Measurements from ENCODE around the gene OR2M5.

Gene OR2M5, protein sequence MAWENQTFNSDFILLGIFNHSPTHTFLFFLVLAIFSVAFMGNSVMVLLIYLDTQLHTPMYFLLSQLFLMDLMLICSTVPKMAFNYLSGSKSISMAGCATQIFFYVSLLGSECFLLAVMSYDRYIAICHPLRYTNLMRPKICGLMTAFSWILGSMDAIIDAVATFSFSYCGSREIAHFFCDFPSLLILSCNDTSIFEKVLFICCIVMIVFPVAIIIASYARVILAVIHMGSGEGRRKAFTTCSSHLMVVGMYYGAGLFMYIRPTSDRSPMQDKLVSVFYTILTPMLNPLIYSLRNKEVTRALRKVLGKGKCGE

DNA sequence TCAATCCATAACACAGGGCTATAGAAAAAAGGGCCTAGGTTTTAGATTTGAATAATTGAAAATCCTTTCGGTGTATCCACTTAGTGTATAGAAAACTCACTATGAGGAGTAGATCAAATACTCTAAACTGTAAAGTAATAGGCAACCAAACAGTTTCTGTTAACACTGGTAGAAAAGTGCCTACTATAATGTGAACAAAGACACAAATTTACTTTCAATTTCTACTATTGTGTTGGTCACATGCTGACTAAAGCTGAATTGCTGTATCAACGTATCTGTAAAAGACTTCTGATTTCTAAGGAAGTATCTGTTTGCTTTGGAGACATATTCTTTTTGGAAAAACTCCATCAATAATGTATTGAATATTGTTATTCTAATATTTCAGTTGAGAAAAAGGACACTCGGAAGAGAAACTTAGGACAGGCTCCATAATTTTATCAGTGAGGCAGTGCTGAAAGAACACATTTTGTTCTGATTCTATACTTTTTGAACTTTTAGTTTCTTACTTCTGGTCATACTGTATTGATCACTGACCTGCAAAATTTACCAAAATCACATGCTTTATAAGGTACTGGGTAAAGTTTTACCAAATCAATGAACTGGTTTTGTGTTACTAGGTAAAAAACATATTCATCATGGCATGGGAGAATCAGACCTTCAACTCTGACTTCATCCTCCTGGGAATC lies at the start of gene OR2M5:
Gene OR2M5 (plus strand): TSS at position 636 of the 686 bp plus-strand sequence. CDS start 0 bp downstream, at position 636.
- H3K4me1 ChIP-seq (ENCODE audit: control insufficient read depth, insufficient read depth, low read length): no peaks in the 10 kb centered on the region
- no peak within 1 kb of the TSS for H3K9ac ChIP-seq (ENCODE audit: low read length)
- H3K36me3 ChIP-seq (ENCODE audit: control insufficient read depth, insufficient read depth, low read length): no peaks in the 10 kb centered on the region
- H3K27me3 ChIP-seq (ENCODE audit: control insufficient read depth, insufficient read depth, low read length): no peaks in the 10 kb centered on the region
- no peak within 1 kb of the TSS for H3K27ac ChIP-seq (ENCODE audit: low read depth, low read length)
- no peak within 1 kb of the TSS for H3K4me3 ChIP-seq (ENCODE audit: low read depth, low read length)
- H3K9me3 ChIP-seq (ENCODE audit: control insufficient read depth, insufficient read depth, low read depth, low read length): peaks cover 31% of the 10 kb centered on the region; the same call in 1 of the 2 replicates

- Histone ChIP-seq H3K9ac (ENCODE audit: low read length) (no peak overlapping the region), H3K27ac (ENCODE audit: low read depth, low read length) (no peak overlapping the region), H3K9me3 (ENCODE audit: control insufficient read depth, insufficient read depth, low read depth, low read length) (peaks cover 44% of the 10 kb centered on the region; the same call in 1 of the 2 replicates), H3K4me1 (ENCODE audit: control insufficient read depth, insufficient read depth, low read length) (no peaks in the 10 kb centered on the region), H3K36me3 (ENCODE audit: control insufficient read depth, insufficient read depth, low read length) (no peaks in the 10 kb centered on the region), H3K4me3 (ENCODE audit: low read depth, low read length) (no peak overlapping the region), H3K27me3 (ENCODE audit: control insufficient read depth, insufficient read depth, low read length) (no peaks in the 10 kb centered on the region)
These were observed 46.4 kb upstream of the OR2M5 start for GRCh38 chr1:248098529-248098928.

GRCh38 chr1:248102847-248103246 lies 42.1 kb upstream of the OR2M5 start:
- Histone ChIP-seq H3K4me3 (ENCODE audit: low read depth, low read length) (no peak overlapping the region), H3K9me3 (ENCODE audit: control insufficient read depth, insufficient read depth, low read depth, low read length) (peaks cover 58% of the 10 kb centered on the region; the same call in 1 of the 2 replicates), H3K27me3 (ENCODE audit: control insufficient read depth, insufficient read depth, low read length) (no peaks in the 10 kb centered on the region), H3K36me3 (ENCODE audit: control insufficient read depth, insufficient read depth, low read length) (no peaks in the 10 kb centered on the region), H3K27ac (ENCODE audit: low read depth, low read length) (no peak overlapping the region), H3K4me1 (ENCODE audit: control insufficient read depth, insufficient read depth, low read length) (no peaks in the 10 kb centered on the region), H3K9ac (ENCODE audit: low read length) (no peak overlapping the region)

GRCh38 chr1:248111157-248111556 lies 33.8 kb upstream of the OR2M5 start:
- Histone ChIP-seq H3K36me3 (ENCODE audit: control insufficient read depth, insufficient read depth, low read length) (no peaks in the 10 kb centered on the region), H3K9me3 (ENCODE audit: control insufficient read depth, insufficient read depth, low read depth, low read length) (peaks cover 57% of the 10 kb centered on the region)

DNA sequence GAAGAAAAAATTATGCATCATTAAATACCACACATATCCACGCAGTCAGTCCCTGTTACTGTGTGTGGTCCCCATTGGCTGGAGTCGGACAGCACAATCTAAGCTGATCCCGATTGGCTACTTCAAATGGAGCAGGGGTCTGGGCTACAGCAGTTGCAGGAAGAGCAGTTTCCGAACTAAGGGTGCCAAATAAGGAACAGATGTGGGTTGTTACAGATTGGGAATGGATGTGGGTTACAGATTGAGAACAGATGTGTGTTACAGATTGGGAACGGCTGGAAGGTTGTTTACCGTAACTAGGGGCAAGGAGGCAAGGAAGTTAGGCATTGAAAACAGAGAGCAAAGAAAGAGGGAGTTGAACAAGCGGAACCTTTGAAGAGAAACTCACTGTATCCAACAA lies 30.1 kb upstream of the OR2M5 start:
- Histone ChIP-seq H3K9ac (ENCODE audit: low read length) (no peak overlapping the region), H3K27ac (ENCODE audit: low read depth, low read length) (no peak overlapping the region), H3K36me3 (ENCODE audit: control insufficient read depth, insufficient read depth, low read length) (no peaks in the 10 kb centered on the region), H3K27me3 (ENCODE audit: control insufficient read depth, insufficient read depth, low read length) (no peaks in the 10 kb centered on the region), H3K9me3 (ENCODE audit: control insufficient read depth, insufficient read depth, low read depth, low read length) (peaks cover 43% of the 10 kb centered on the region), H3K4me3 (ENCODE audit: low read depth, low read length) (no peak overlapping the region), H3K4me1 (ENCODE audit: control insufficient read depth, insufficient read depth, low read length) (no peaks in the 10 kb centered on the region)

More at GRCh38 chr1:248111157-248111556, 33.8 kb upstream of the OR2M5 start:
- no peaks in the 10 kb centered on the region for H3K27me3 ChIP-seq (ENCODE audit: control insufficient read depth, insufficient read depth, low read length)
- H3K4me3 ChIP-seq (ENCODE audit: low read depth, low read length): no peak overlapping the region
- H3K9ac ChIP-seq (ENCODE audit: low read length): no peak overlapping the region
- no peaks in the 10 kb centered on the region for H3K4me1 ChIP-seq (ENCODE audit: control insufficient read depth, insufficient read depth, low read length)
- H3K27ac ChIP-seq (ENCODE audit: low read depth, low read length): no peak overlapping the region

GRCh38 chr1:248127653-248128052 lies 17.3 kb upstream of the OR2M5 start:
- no peak overlapping the region for H3K4me3 ChIP-seq (ENCODE audit: low read depth, low read length)
- H3K9ac ChIP-seq (ENCODE audit: low read length): no peak overlapping the region
- H3K27me3 ChIP-seq (ENCODE audit: control insufficient read depth, insufficient read depth, low read length): no peaks in the 10 kb centered on the region
- no peak overlapping the region for H3K27ac ChIP-seq (ENCODE audit: low read depth, low read length)
- no peaks in the 10 kb centered on the region for H3K4me1 ChIP-seq (ENCODE audit: control insufficient read depth, insufficient read depth, low read length)
- H3K9me3 ChIP-seq (ENCODE audit: control insufficient read depth, insufficient read depth, low read depth, low read length): peaks cover 49% of the 10 kb centered on the region; the same call in 1 of the 2 replicates
- no peaks in the 10 kb centered on the region for H3K36me3 ChIP-seq (ENCODE audit: control insufficient read depth, insufficient read depth, low read length)

- Histone ChIP-seq H3K27ac (ENCODE audit: low read depth, low read length) (no peak overlapping the region), H3K4me1 (ENCODE audit: control insufficient read depth, insufficient read depth, low read length) (no peaks in the 10 kb centered on the region), H3K9me3 (ENCODE audit: control insufficient read depth, insufficient read depth, low read depth, low read length) (peaks cover 16% of the 10 kb centered on the region; the same call in 1 of the 2 replicates)
These were observed 8.1 kb upstream of the OR2M5 start for GRCh38 chr1:248136811-248137210.

DNA sequence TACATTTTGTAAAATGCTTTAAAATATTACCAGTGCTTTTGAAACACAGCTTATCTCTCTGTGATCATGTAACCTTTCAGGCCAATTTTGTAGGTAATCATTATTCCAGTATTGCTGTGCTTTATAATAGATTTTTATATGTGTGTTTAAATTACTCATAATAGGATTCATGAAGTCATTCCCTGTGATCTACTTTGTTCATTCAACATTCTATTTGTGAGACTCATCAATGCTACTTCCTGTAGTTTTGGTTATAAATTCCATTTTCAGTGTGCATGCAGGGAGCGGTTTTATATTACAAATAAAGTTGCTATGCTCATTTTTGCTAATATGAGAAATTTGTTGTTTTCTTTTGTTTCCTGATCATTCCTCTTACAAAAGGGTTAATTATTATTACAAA lies 4.1 kb upstream of the OR2M5 start:
- H3K36me3 ChIP-seq (ENCODE audit: control insufficient read depth, insufficient read depth, low read length): no peaks in the 10 kb centered on the region
- H3K4me3 ChIP-seq (ENCODE audit: low read depth, low read length): no peak overlapping the region
- peaks cover 31% of the 10 kb centered on the region; the same call in 1 of the 2 replicates for H3K9me3 ChIP-seq (ENCODE audit: control insufficient read depth, insufficient read depth, low read depth, low read length)
- H3K4me1 ChIP-seq (ENCODE audit: control insufficient read depth, insufficient read depth, low read length): no peaks in the 10 kb centered on the region
- H3K9ac ChIP-seq (ENCODE audit: low read length): no peak overlapping the region
- no peaks in the 10 kb centered on the region for H3K27me3 ChIP-seq (ENCODE audit: control insufficient read depth, insufficient read depth, low read length)
- no peak overlapping the region for H3K27ac ChIP-seq (ENCODE audit: low read depth, low read length)

More at GRCh38 chr1:248136811-248137210, 8.1 kb upstream of the OR2M5 start:
- no peak overlapping the region for H3K9ac ChIP-seq (ENCODE audit: low read length)
- no peak overlapping the region for H3K4me3 ChIP-seq (ENCODE audit: low read depth, low read length)
- no peaks in the 10 kb centered on the region for H3K27me3 ChIP-seq (ENCODE audit: control insufficient read depth, insufficient read depth, low read length)
- no peaks in the 10 kb centered on the region for H3K36me3 ChIP-seq (ENCODE audit: control insufficient read depth, insufficient read depth, low read length)

DNA sequence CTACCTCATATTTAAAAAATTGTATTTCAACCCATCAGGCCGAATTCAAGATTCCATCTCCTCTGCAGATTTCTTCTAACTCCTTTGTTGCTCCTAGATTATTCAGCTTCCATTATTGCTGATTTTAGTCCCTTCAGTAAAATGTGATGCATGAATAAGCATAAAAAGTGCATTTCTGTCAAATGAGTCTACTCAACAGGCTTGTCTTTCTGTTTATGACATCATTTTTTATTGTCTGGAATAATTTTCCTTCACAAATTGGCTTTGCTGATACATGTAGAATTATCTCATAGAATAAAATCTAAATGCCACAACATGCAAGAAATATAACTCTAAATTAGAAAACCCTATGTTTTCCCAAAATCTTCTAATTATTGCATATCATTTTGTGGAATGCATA lies 1.6 kb upstream of the OR2M5 start:
- Histone ChIP-seq H3K4me1 (ENCODE audit: control insufficient read depth, insufficient read depth, low read length) (no peaks in the 10 kb centered on the region), H3K27me3 (ENCODE audit: control insufficient read depth, insufficient read depth, low read length) (no peaks in the 10 kb centered on the region), H3K27ac (ENCODE audit: low read depth, low read length) (no peak overlapping the region), H3K9ac (ENCODE audit: low read length) (no peak overlapping the region), H3K4me3 (ENCODE audit: low read depth, low read length) (no peak overlapping the region), H3K36me3 (ENCODE audit: control insufficient read depth, insufficient read depth, low read length) (no peaks in the 10 kb centered on the region), H3K9me3 (ENCODE audit: control insufficient read depth, insufficient read depth, low read depth, low read length) (peaks cover 33% of the 10 kb centered on the region; the same call in 1 of the 2 replicates)

GRCh38 chr1:248152056-248152827 lies 7.3 kb downstream of the OR2M5 start:
- no peak overlapping the region for H3K9ac ChIP-seq (ENCODE audit: low read length)
- H3K9me3 ChIP-seq (ENCODE audit: control insufficient read depth, insufficient read depth, low read depth, low read length): peaks cover 29% of the 10 kb centered on the region; the same call in 1 of the 2 replicates
- H3K27me3 ChIP-seq (ENCODE audit: control insufficient read depth, insufficient read depth, low read length): no peaks in the 10 kb centered on the region
- no peak overlapping the region for H3K27ac ChIP-seq (ENCODE audit: low read depth, low read length)
- no peak overlapping the region for H3K4me3 ChIP-seq (ENCODE audit: low read depth, low read length)
- no peaks in the 10 kb centered on the region for H3K4me1 ChIP-seq (ENCODE audit: control insufficient read depth, insufficient read depth, low read length)
- no peaks in the 10 kb centered on the region for H3K36me3 ChIP-seq (ENCODE audit: control insufficient read depth, insufficient read depth, low read length)
